HepG2 (cell line): ENCODE results near the gene ARHGEF37. TPM values are rescaled to one million over a fixed set of nuclear protein-coding genes. Genes with fewer than 3 reads are reported as not detected.
"Not testable (repeated sequence)": the region's sequence is repeated elsewhere in the genome, so short reads cannot be mapped to it uniquely, and the experiment has no call there.

Experiments
- ATAC-seq: fragments of 200-7000 bp; cut with Tn5 transposase; 3 replicates; pipeline ENCODE4 v1.9.1; 2020; ENCODE audit warnings: mild to moderate bottlenecking, moderate library complexity
- BruUV-seq: library from RNA; stranded (reverse); fragments of 400-500 nt; replicated peaks from 2 replicates; lab custom pipeline; 2021; lab: Mats Ljungman, UMichigan
- CTCF ChIA-PET: fragments of 300-600 bp; formaldehyde crosslinking; extraction: SDS; loops from one replicate; lab custom pipeline; 2021; ENCODE audit warnings: low total read pairs, inconsistent platforms, low intra/inter-chr PET ratio; lab: Yijun Ruan, JAX
- POLR2A ChIA-PET: fragments of 350-600 bp; sonication (Branson Sonifier 250); formaldehyde crosslinking; loops from one replicate; lab custom pipeline; 2020; ENCODE audit warnings: antibody characterized with exemption, inconsistent platforms; lab: Yijun Ruan, JAX
- DNase-seq: peaks from one replicate; pipeline ENCODE4 v3.0.0-alpha.2; 2015; ENCODE audit warnings: low spot score
- FAIRE-seq: peaks from 3 replicates; lab custom pipeline; 2011; peaks lifted over from hg19 to GRCh38; lab: Jason Lieb, UNC
- H2AFZ ChIP-seq: one replicate; pipeline ENCODE4 v1.6.1; 2011; ENCODE audit warnings: low read length, inconsistent platforms
- H3K27ac ChIP-seq: fragments of 300-600 bp; 3 replicates; pipeline ENCODE4 v1.8.0; 2011; ENCODE audit warnings: mixed run types, mild to moderate bottlenecking, mixed read lengths, low read length, inconsistent platforms; ENCODE audit not compliant: insufficient read depth; ENCODE audit errors: extremely low read length
- H3K27me3 ChIP-seq, 2 experiments: fragments of 200-600 bp in 1 of 2; 2 replicates in 1 of 2; 3 replicates in 1 of 2; pipeline versions ENCODE4 v1.6.0 to v1.8.0; 2011; ENCODE audit warnings: low read length in 2 of 2, mild to moderate bottlenecking in 2 of 2, moderate library complexity in 2 of 2, inconsistent platforms in 1 of 2; ENCODE audit not compliant: insufficient read depth in 2 of 2, control insufficient read depth in 1 of 2
- H3K36me3 ChIP-seq, 2 experiments: fragments of 200-600 bp in 1 of 2; replicated peaks in 1 of 2; 2 replicates in 1 of 2; 3 replicates in 1 of 2; pipeline versions ENCODE4 v1.5.1 to v1.8.0; 2011; ENCODE audit warnings: low read length in 2 of 2, inconsistent platforms in 1 of 2; ENCODE audit not compliant: insufficient read depth in 2 of 2, control insufficient read depth in 1 of 2
- H3K4me1 ChIP-seq: 2 replicates; pipeline ENCODE4 v1.5.1; 2012; ENCODE audit warnings: low read length, inconsistent platforms; ENCODE audit not compliant: insufficient read depth
- H3K4me2 ChIP-seq: 2 replicates; pipeline ENCODE4 v1.6.0; 2011; ENCODE audit warnings: low read depth, low read length, inconsistent platforms
- H3K4me3 ChIP-seq, 3 experiments: fragments of 200-600 bp in 1 of 3; sonication (generic), shearing (Covaris generic) in 1 of 3; replicated peaks in 1 of 3; 2 replicates each; pipeline ENCODE4 v1.5.1; 2011 to 2016; ENCODE audit warnings: low read length in 3 of 3, inconsistent platforms in 2 of 3, low read depth in 2 of 3, mild to moderate bottlenecking in 2 of 3, control low read depth in 1 of 3, mixed read lengths in 1 of 3; ENCODE audit not compliant: insufficient read depth in 1 of 3
- H3K79me2 ChIP-seq: one replicate; pipeline ENCODE4 v1.6.1; 2011; ENCODE audit warnings: low read length, inconsistent platforms; ENCODE audit not compliant: insufficient read depth
- H3K9ac ChIP-seq: 2 replicates; pipeline ENCODE4 v1.6.0; 2011; ENCODE audit warnings: mild to moderate bottlenecking, low read depth, low read length, inconsistent platforms; ENCODE audit not compliant: insufficient read depth
- H3K9me3 ChIP-seq: 2 replicates; pipeline ENCODE4 v1.5.1; 2012; ENCODE audit warnings: mild to moderate bottlenecking, low read length
- H4K20me1 ChIP-seq: 2 replicates; pipeline ENCODE4 v1.6.0; 2011; ENCODE audit warnings: inconsistent platforms, mild to moderate bottlenecking, low read length, moderate library complexity; ENCODE audit not compliant: insufficient read depth
- ETV5 ChIP-seq: IDR thresholded peaks from 2 replicates; pipeline ENCODE4 v1.6.1; 2018; ENCODE audit warnings: missing biosample characterization, missing genetic modification reagents, inconsistent platforms, borderline replicate concordance
- FOXK2 ChIP-seq: fragments of 450-650 bp; IDR thresholded peaks from 2 replicates; pipeline ENCODE4 v1.6.1; 2016
- HNF4G ChIP-seq, 2 experiments: sonication (generic) in 1 of 2; formaldehyde crosslinking in 1 of 2; IDR thresholded peaks; 2 replicates each; pipeline versions ENCODE4 v1.4.0 to v1.6.1; 2011 to 2020; ENCODE audit warnings: borderline replicate concordance in 2 of 2, low read depth in 2 of 2, mild to moderate bottlenecking in 2 of 2, low read length in 1 of 2, missing genetic modification reagents in 1 of 2, moderate library complexity in 1 of 2
- HOXA9 ChIP-seq: sonication (generic); formaldehyde crosslinking; IDR thresholded peaks from 2 replicates; pipeline ENCODE4 v1.8.1; 2022; ENCODE audit warnings: missing genetic modification reagents, mild to moderate bottlenecking, moderate library complexity, borderline replicate concordance
- KDM5B ChIP-seq: sonication (generic); formaldehyde crosslinking; IDR thresholded peaks from 2 replicates; pipeline ENCODE4 v1.4.0; 2020; ENCODE audit warnings: missing genetic modification reagents, mild to moderate bottlenecking, borderline replicate concordance
- MBNL3 ChIP-seq: fragments of 250-450 bp; sonication (Bioruptor Pico); conservative IDR thresholded peaks from 2 replicates; pipeline ENCODE4 v1.8.0; 2022; ENCODE audit warnings: mild to moderate bottlenecking, inconsistent platforms
- PLRG1 ChIP-seq: fragments of 450-650 bp; conservative IDR thresholded peaks from 2 replicates; pipeline ENCODE4 v1.6.1; 2016
- POLR2G ChIP-seq: fragments of 200-400 bp; formaldehyde crosslinking; IDR thresholded peaks from 2 replicates; pipeline ENCODE4 v1.6.1; 2018; ENCODE audit warnings: mild to moderate bottlenecking, low read depth, low read length, moderate library complexity
- SAP130 ChIP-seq: IDR thresholded peaks from 2 replicates; pipeline ENCODE4 v1.6.1; 2016; ENCODE audit warnings: low read depth
- ZKSCAN1 ChIP-seq: fragments of 150-350 bp; IDR thresholded peaks from 2 replicates; pipeline ENCODE4 v1.6.1; 2014; ENCODE audit warnings: low read length
- ZNF547 ChIP-seq: sonication (generic); formaldehyde crosslinking; IDR thresholded peaks from 2 replicates; pipeline ENCODE4 v1.5.1; 2020; ENCODE audit warnings: mild to moderate bottlenecking, missing genetic modification reagents
- ZNF569 ChIP-seq: sonication (generic); formaldehyde crosslinking; IDR thresholded peaks from 2 replicates; pipeline ENCODE4 v1.5.0; 2020; ENCODE audit warnings: mild to moderate bottlenecking, missing genetic modification reagents, moderate library complexity, borderline replicate concordance
- ZNF629 ChIP-seq: sonication (generic); formaldehyde crosslinking; conservative IDR thresholded peaks from 2 replicates; pipeline ENCODE4 v1.5.0; 2020; ENCODE audit warnings: missing genetic modification reagents
- ZNF790 ChIP-seq: sonication (generic); formaldehyde crosslinking; IDR thresholded peaks from 2 replicates; pipeline ENCODE4 v1.8.0; 2022; ENCODE audit warnings: missing genetic modification reagents, mild to moderate bottlenecking, borderline replicate concordance
- ZNF83 ChIP-seq: sonication (generic); formaldehyde crosslinking; IDR thresholded peaks from 2 replicates; pipeline ENCODE4 v1.4.0; 2020; ENCODE audit warnings: missing genetic modification reagents, mild to moderate bottlenecking, borderline replicate concordance
- WGBS: methylation state at CpG from one replicate; pipeline ENCODE4 v1.1.6; 2017; ENCODE audit warnings: low lambda C conversion rate; 5-methylcytosine and 5-hydroxymethylcytosine counted together
- in situ Hi-C: cut with HindIII; loops from 2 replicates; pipeline ENCODE4 v1.10.0; 2017; ENCODE audit warnings: low pct_unique_long_range_greater_than_20kb; ENCODE audit not compliant: extremely low pct_ligation_motif_present
- intact Hi-C: fragments of 100-400 bp; cut with micrococcal nuclease; formaldehyde crosslinking; loops from one replicate; pipeline ENCODE4 v1.10.0; 2022; ENCODE audit not compliant: unreplicated experiment
- polyA plus RNA-seq, 8 experiments: library from polyadenylated mRNA; depleted of rRNA in 3 of 8; stranded (reverse) in 7 of 8; unstranded in 1 of 8; fragments of >200 nt; fragmentation: Illumina TruSeq in 4 of 8; extraction: Trizol in 4 of 8; gene quantifications; 2 replicates each; pipeline versions ENCODE4 v1.2.1 to v1.2.3, GENCODE V29; 2011 to 2016; ENCODE audit warnings: low read depth in 4 of 8, missing spikeins in 1 of 8, mixed read lengths in 1 of 8; ENCODE audit not compliant: insufficient read depth in 1 of 8
- total RNA-seq, 5 experiments: library from RNA; depleted of rRNA; stranded (reverse); fragments of >200 nt; fragmentation: Illumina TruSeq; extraction: Trizol; gene quantifications; 2 replicates each; pipeline ENCODE4 v1.2.3, GENCODE V29; 2016; ENCODE audit warnings: low read depth in 1 of 5
- TF ChIP-seq, protein P1 (sequence below): sonication (generic); formaldehyde crosslinking; IDR thresholded peaks from 2 replicates; pipeline ENCODE4 v1.4.0; 2020; ENCODE audit warnings: missing genetic modification reagents

The ARHGEF37 gene
- total and polyA plus RNA-seq, 2 of the 13 experiments (the other 11 are each of a cell fraction or from before 2014, with no cell fraction given), result 0.18 to 0.27 TPM

GRCh38 chr5:149649730-149650129, 68.4 kb downstream of the ARHGEF37 start:
- H3K79me2 ChIP-seq, ATAC-seq, H3K27ac ChIP-seq, FAIRE-seq, DNase-seq, H3K4me2 ChIP-seq, H3K9me3 ChIP-seq, H3K36me3 ChIP-seq, POLR2A ChIA-PET, BruUV-seq, H4K20me1 ChIP-seq, H3K9ac ChIP-seq, CTCF ChIA-PET, H2AFZ ChIP-seq, H3K4me3 ChIP-seq, H3K4me1 ChIP-seq: not testable (repeated sequence)
- WGBS, result no CpG with 5 or more reads among the region's 1 CpG
- in situ Hi-C loops, result loop anchor here (25.0 kb wide), 1 partner anchor 338 kb away; no protein-coding TSS in a partner anchor
- peaks cover 0 to 17% of the 10 kb centered on the region in 2 experiments; a peak in 2 of 5 replicates for H3K27me3 ChIP-seq
- intact Hi-C loops, result loop anchor here (10.0 kb wide), 1 partner anchor 705 kb away; the partner anchor contains the start of gene TCOF1

DNA sequence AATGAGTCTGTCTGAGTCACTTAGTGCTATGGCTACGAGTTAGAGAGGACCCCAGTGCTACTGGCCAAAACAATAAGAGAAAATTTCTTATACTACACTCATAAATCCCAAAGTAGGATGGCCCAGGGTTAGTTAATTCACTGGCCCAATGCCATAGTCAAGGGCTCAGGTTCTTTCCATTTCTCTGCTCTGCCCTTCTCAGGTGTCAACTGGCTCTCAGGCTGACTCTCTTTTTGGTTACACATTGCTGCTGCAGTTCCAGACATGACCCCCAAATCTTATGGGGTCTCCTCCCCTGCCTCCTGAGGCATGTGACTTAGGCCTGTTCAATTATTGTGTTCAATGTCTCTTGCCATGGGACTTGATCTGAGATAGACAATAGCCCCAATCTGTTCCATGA, 70.4 kb downstream of the ARHGEF37 start:
- BruUV-seq, result no TSS peak
- Histone ChIP-seq H4K20me1 (no peaks in the 10 kb centered on the region), H3K4me2 (no peak overlapping the region), H3K4me3 (no peak overlapping the region), H3K27ac (no peak overlapping the region), H3K36me3 (no peaks in the 10 kb centered on the region), H3K9me3 (peaks cover 3% of the 10 kb centered on the region), H2AFZ (no peak overlapping the region), H3K9ac (no peak overlapping the region), H3K27me3 (0 out of 5 replicates have a peak, but pooled peaks cover 0 to 5% of the 10 kb centered on the region in 2 experiments), H3K4me1 (no peaks in the 10 kb centered on the region), H3K79me2 (no peaks in the 10 kb centered on the region)
- ChIA-PET POLR2A (no interaction called here), CTCF (no interaction called here)
- FAIRE-seq (no peak), DNase-seq (no peak), ATAC-seq (peak; percentile 37; the same call in 2 of the 3 replicates)
- intact Hi-C loops (loop anchor here (10.0 kb wide), 1 partner anchor 703 kb away; the partner anchor contains the start of gene TCOF1), in situ Hi-C loops (no loop called here)
- no peak for TF ChIP-seq ZNF629 (CRISPR knock-in tag)
- no peak for TF ChIP-seq ZNF547 (CRISPR knock-in tag)
- TF ChIP-seq FOXK2, result no peak
- TF ChIP-seq MBNL3 (CRISPR knock-in tag), result no peak
- no peak for TF ChIP-seq ZNF569 (CRISPR knock-in tag)
- TF ChIP-seq, protein P1, sequence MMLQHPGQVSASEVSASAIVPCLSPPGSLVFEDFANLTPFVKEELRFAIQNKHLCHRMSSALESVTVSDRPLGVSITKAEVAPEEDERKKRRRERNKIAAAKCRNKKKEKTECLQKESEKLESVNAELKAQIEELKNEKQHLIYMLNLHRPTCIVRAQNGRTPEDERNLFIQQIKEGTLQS (CRISPR knock-in tag), result no peak
- TF ChIP-seq ZKSCAN1, result no peak
- no peak for TF ChIP-seq HNF4G (IDR thresholded peaks at IDR 0.05; ENCODE audit: borderline replicate concordance, low read depth, low read length)
- TF ChIP-seq HNF4G (CRISPR knock-in tag; IDR thresholded peaks at IDR 0.05; ENCODE audit: borderline replicate concordance, low read depth), result no peak
- TF ChIP-seq HOXA9, result no peak
- no peak for TF ChIP-seq POLR2G
- no peak for TF ChIP-seq ZNF790 (CRISPR knock-in tag)
- no peak for TF ChIP-seq KDM5B
- TF ChIP-seq ETV5 (CRISPR knock-in tag), result no peak
- no peak for TF ChIP-seq PLRG1
- TF ChIP-seq SAP130 (CRISPR knock-in tag), result no peak
- TF ChIP-seq ZNF83 (CRISPR knock-in tag), result no peak
- WGBS, result 48% methylated on average over 1 of the region's 1 CpG
